GM23248 (cell line): ENCODE data around the gene DEDD2.

ENCODE experiments used
- EZH2 ChIP-seq: fragments of 200-600 bp; sonication (generic); IDR thresholded peaks from 2 replicates; pipeline ENCODE4 v1.6.1; 2018; ENCODE audit warnings: antibody characterized with exemption, mild to moderate bottlenecking; ENCODE audit not compliant: insufficient read depth, poor library complexity, severe bottlenecking
- EZH2phosphoT487 ChIP-seq: fragments of 200-600 bp; sonication (generic); IDR thresholded peaks from 2 replicates; pipeline ENCODE4 v1.6.1; 2018; ENCODE audit warnings: antibody characterized with exemption, moderate library complexity, mild to moderate bottlenecking, low read depth; ENCODE audit not compliant: insufficient read depth

DNA sequence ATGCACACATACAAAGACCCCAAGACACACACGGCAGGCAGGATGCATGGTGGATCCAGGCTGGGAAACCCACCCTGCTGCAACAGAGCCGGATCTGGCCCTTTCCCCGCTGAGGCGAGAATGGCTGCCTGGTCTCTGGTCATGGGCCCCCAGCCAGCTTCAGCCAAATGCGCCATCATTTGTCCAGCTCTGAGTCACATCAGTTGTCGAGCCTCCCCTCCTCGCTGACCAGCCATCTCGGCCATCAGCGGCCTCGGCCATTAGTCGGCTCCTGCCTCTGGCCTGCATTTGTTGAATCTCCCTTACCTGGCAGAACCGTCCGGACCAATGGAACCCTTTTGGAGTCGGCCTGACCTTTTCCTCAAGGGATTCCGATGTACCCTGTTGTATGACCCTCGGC is 46.8 kb downstream of the DEDD2 start:
- TF ChIP-seq EZH2: no peak
- TF ChIP-seq EZH2phosphoT487: no peak
